CMK (cell line): ENCODE results near the gene TIGD1.

ENCODE experiments used
- DNase-seq: peaks from one replicate; pipeline ENCODE4 v3.0.0-alpha.2; 2010; ENCODE audit warnings: low read depth

The TIGD1 gene

DNA sequence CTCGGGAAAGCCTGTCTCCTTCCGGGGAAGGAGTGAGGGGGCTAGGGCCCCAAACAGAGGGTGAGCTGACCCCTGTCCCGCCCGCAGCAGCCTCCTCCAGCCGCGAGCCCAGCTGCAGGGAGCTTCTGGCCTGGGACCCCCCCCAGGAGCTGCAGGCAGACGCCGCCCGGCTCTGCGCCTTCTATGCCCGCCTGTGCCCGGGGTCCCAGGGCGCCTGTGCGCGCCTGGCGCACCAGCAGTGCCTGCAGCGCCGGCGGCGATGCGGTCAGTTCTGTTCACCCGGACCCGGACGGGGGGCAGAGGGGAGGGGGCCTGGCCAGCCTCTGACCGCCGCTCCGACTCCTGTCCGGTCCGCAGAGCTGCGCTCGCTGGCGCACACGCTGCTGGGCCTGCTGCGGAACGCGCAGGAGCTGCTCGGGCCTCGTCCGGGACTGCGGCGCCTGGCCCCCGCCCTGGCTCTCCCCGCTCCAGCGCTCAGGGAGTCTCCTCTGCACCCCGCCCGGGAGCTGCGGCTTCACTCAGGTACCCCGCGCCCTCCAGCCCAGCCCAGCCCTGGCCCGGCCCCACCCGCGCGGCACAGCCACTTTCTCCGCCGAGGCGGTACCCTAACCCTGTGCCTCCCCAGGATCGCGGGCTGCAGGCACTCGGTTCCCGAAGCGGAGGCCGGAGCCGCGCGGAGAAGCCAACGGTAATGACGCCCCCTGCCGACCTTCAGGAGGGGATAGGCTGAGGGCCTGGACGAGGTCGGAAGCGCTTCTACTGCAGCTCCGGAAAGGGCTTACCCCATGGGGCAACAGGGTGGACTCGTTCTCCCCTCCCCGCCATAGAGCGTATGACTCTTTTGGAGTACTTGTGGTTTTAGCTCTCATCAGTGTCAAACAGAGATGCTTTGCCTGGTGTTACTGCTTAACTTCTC, 26.4 kb downstream of the TIGD1 start:
- peak; percentile 50 for DNase-seq

GRCh38 chr2:232523402-232523681, 27.0 kb downstream of the TIGD1 start:
- DNase-seq, result no peak

GRCh38 chr2:232522623-232523401, 27.5 kb downstream of the TIGD1 start:
- DNase-seq, result no peak

DNA sequence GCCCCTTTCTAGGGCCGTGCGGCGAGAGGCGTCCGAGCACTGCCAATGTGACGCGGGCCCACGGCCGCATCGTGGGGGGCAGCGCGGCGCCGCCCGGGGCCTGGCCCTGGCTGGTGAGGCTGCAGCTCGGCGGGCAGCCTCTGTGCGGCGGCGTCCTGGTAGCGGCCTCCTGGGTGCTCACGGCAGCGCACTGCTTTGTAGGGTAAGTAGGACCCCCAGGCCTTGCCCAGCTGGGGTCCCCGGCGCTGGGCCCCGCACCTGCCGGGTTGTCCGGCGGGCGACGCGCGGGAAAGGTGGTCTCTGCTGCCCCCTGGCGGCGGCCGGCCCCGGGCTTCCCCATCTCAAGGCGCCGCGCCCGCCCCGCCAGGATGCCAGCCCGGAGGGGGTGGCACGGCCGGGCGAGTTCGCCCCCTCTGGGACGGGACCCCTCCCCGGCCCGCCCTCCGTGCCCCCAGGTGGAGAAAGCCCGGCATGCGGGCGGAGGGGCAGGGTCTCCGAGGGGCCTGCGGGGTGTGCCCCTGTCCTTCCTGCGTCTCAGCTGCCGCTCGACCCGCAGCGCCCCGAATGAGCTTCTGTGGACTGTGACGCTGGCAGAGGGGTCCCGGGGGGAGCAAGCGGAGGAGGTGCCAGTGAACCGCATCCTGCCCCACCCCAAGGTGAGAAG, 28.3 kb downstream of the TIGD1 start:
- no peak for DNase-seq

GRCh38 chr2:232521098-232521497, 29.3 kb downstream of the TIGD1 start:
- no peak for DNase-seq

- DNase-seq, result no peak
Observed at GRCh38 chr2:232520489-232520888, 29.9 kb downstream of the TIGD1 start.

- DNase-seq, result no peak
Observed at GRCh38 chr2:232519581-232520438, 30.5 kb downstream of the TIGD1 start, which contains the start of gene PRSS56. Gene PRSS56 (plus strand): TSS chr2:232520388. CDS start chr2:232520599, 211 bp downstream.

- DNase-seq, result no peak
Observed at GRCh38 chr2:232518844-232519243, 31.5 kb downstream of the TIGD1 start.

GRCh38 chr2:232516551-232516950, 33.8 kb downstream of the TIGD1 start:
- no peak for DNase-seq

DNA sequence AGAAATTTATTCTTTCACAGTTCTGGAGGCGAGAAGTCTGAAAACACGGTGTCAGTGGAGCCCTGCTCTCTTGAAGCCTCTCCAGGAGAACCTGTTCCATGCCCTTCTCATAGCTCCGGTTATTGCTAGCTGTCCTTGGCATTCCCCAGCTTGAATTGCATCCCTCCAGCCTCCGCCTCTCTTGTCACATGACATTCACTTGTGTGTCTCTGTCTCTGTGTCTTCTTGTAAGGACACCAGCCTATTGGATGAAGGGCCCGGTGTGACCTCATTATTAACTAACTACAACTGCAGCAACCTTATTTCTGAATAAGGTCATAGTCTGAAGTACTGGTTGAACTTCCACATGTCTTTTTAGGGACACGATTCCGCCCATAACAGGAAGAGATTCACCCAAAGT, 34.7 kb downstream of the TIGD1 start:
- DNase-seq, result no peak

- no peak for DNase-seq
Observed at GRCh38 chr2:232513353-232513752, 37.0 kb downstream of the TIGD1 start.

DNA sequence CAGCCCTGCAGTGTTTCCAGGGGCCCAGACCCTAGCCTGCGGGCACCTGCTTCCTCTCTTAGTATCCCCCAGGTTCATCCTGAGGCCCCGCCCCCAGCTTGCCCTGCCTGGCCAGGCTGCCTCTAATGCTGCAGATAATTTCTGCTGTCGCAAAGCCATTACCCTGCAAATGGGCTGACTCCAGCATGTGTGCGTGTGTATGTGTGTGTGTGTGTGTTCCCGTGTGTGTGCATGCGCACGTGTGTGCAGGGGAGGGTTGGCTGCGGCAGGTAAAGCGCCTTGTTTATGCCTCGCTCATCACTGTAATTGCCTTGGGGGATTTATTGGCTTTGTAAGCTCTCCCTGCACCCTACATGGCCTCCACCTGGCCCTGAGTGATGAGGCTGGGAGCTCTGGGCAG, 37.8 kb downstream of the TIGD1 start:
- no peak for DNase-seq

DNA sequence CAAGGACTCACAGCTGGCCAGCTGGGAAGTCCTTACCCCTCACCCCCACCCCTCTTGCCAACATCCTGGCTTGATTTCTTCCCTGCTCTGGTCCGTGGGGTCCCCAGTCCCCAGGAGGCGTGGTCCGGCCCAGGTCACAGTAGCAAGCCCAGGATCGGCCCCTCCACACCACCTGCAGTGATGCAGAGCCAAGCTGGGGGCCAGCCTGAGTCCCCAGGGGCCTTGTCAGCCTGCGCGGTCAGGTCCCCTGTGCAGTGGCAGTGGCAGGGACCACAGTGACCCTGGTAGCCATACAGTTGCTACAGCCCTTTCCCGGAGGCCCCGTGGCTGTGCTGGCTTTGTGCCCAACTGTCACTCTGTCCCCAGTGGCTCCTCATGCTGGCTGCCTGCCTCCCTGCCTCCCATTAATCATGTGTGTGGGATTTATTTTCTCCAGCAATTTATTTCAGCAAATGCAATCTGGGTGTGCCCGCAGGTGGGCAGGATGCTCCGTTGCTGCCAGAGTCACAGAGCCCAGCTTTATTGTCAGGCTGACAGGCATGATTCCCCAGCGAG, 38.9 kb downstream of the TIGD1 start:
- no peak for DNase-seq

- no peak for DNase-seq
Observed at GRCh38 chr2:232508251-232508650, 42.1 kb downstream of the TIGD1 start.

DNA sequence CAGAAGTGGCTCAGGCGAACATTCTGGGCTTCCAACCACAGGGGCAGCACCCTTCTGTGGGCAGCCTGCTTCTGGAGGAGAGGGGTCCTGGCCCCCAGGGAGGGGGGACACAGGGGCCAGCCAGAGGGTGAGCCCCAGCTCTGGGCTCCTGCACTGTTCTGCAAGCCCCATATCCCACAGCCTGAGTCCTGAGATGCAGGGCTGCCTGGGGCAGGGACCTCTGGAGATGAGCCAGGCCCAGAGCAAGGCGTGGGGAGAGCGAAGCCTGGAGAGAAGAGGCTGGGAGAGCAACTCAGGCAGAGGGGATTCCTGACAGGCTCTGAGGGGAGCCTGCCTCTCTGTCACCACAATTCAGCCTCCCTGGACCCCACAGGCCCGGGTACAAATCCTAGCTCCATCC, 43.6 kb downstream of the TIGD1 start:
- DNase-seq, result no peak

DNA sequence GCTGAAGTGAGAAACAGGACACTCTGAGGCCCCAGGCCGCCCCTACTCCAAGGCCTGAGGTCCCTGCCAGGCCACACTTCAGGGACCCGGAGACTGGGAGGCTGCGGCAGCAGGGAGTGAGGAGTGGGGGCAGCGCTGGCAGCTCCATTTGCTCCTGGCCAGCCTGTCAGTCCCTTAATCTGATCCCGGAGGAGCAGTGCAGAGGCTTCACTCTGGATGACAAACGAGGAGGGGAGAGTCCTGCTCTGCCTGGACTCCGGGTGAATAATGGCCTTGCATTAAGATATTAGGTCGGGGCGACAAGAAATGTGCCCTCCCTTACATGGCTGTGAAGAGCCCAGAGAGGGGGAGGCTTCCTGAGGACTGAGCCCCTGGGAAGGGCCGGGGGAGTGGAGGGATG, 44.5 kb downstream of the TIGD1 start:
- no peak for DNase-seq

DNA sequence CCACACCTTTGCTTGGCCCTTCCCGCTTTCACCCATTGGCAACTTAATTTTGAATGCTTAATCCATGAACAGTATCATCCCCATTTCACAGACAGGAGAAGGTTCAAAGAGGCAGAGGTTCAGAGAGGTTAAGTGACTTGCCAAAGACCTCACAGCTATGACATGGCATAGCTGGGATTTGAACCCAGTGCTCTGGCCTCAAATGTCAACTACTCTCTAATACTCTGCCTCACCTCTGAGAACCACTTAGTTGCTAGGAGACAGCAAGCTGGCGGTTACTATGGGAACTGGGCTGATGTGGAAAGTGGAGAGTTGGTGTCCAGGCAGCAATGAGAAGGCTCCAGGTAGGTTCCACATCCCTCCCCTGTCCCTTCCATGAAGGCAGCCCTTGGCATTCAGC, 45.9 kb downstream of the TIGD1 start:
- DNase-seq, result no peak

DNA sequence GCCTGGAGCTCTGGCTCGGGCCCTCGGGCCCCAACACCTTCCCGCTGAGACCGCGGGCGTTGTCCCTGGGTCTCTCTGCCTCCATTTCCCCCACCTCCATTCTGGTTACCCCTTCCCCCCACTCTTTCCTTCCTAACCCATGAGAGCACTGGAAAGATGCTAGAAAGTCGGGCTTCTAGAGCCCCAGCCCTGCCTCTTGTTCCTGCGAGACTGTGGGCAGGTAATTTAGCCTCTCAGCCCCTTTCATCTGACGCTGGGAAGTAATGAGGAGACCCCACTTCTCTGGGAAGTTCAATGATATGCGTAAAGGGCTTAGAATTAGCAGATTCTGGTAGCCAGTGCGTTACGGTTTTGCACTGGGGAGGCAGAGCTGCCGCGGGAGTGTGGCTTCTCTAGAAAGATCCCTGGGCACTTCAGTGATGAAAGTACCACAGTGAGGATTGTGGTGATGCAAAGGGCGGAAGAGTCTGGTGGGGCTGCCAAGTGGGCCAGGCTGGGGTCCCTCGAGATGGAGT, 46.5 kb downstream of the TIGD1 start:
- DNase-seq, result no peak

DNA sequence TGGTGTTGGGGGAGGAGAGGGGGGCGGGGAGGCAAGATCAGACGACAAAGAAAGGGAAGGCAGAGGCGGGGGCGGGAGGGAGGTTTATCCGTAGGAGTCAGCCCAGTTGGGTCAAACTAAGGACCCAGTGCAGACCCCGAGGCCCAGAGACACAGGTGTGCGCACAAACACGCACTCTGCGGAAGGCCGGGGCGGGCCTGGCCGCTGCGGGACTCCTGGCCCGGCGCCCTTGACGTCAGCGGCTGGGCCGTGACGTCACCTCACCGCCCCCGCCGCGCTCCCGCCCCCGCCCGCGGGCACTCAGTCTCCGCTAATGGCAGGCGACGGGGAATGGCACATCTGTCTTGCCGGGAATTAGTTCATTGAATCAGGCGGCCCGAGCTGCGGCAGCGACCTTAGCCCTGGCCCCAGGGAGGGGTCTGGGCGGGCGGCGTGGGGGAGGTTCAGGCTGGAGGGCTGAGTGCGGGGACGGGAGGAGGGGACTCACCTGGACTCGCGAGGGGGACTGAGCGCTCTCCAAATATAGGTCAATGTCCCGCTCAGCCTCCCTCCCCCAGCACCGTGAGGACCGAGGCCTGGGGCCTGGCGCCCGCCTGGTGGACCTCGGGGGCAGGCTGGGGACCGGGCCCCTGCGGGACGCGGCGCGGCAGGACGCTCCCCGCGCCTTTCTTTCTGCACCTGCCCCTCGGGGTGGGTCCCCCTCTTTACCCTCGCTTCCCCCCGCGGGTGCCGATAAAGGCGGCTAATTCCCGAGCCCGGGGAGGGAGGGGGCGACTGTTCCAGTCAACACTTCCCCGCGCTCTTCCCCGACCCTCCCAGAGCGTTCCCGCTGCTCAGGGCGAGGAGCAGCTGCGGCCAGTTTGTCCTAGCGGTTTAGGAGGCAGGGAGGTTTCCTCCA, 47.2 kb downstream of the TIGD1 start:
- no peak for DNase-seq

DNA sequence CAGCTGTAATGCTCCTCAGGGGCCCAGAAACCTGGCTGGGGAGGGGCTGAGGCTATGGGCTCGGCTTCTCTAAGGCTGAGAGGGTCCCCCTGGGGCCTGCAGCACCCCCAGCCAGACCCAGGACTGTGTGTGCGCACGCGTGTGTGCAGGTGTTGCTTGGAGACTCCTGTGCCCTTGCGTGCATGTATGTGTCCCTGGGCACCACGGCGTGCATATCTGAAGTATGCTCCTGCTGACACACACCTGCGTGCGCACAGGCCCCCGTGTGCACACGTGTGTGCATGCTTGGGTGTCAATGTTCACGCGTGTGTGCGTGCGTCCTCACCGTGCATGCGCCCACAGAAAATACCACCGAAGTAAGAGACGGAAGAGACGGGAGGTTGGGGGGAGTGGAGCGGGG, 47.8 kb downstream of the TIGD1 start:
- DNase-seq, result no peak
